Measurements from ENCODE around the gene C14orf119. TPM values are rescaled to one million over a fixed set of nuclear protein-coding genes. Genes with fewer than 3 reads are reported as not detected.
A peak's percentile ranks its signal among the peaks of the same experiment; 100 is the strongest.

Gene C14orf119
- total RNA-seq, 1 donor from 2014 or later, result 40.3 TPM

DNA sequence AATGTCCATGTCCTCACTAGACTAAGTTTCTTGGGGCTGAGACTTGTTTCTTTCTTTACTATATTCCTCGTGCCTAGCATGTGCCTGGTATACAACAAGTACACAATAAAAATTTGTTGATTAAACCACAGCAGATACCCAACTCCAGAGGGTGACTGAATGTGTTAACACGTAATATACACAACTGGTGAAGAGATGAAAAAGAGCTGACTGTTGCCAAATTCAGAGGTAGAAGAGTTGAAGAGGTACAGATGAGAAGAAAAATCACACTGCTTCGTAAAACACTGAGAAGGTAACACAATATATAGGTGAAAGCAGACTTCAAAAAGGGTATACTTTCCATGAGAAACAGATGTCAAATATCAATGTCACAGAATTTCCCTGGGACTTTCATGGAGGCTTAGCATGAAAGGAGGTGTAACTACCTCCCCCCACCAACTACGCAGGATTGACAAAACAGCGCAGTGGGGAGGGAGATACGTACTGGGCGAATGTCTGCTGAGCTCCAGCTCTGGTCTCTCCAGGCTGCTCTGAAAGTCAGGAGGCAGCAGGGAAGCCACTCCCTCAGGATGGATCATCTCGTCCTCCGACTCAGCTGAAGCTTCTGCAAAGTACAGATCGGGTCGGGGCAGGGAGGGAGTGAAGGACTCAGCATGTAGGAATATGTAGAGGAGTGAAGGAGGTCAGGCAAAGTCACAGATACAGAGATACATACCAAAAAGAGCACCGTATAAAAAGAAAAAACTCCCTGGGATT is 5.6 kb upstream of the C14orf119 start:
- H3K36me3 Mint-ChIP-seq (ENCODE audit: unreplicated experiment), result no peaks in the 10 kb centered on the region
- H3K4me3 Mint-ChIP-seq (ENCODE audit: unreplicated experiment), result no peak overlapping the region
- peaks cover 4% of the 10 kb centered on the region for H3K4me1 Mint-ChIP-seq (ENCODE audit: low read depth, unreplicated experiment)
- H3K27ac Mint-ChIP-seq (ENCODE audit: unreplicated experiment), result no peak overlapping the region
- no peak for TF ChIP-seq CTCF (IDR thresholded peaks at IDR 0.05; ENCODE audit: partially characterized antibody, unreplicated experiment)
- H3K27me3 Mint-ChIP-seq (ENCODE audit: unreplicated experiment), result no peaks in the 10 kb centered on the region
- no peak for DNase-seq
- H3K9me3 Mint-ChIP-seq (ENCODE audit: unreplicated experiment), result no peaks in the 10 kb centered on the region

DNA sequence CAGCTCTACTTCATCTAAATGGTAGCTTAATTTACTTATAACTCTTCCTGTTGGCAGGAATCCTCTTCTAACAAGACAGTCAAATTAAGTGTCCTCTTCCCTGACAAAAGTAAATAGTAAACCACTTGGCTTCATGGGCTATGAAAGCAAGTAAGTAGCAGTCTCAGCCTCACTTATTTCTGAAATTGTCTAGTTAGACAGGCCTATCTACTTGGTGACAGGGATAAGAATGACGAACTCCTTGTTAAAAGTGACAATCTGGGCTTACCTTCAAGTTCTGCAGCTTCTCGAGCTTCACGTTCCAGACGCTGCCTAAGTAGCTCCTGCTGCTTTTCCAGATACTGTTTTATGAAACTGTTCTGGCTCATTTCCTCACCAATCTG is 5.1 kb upstream of the C14orf119 start:
- no peak for TF ChIP-seq CTCF (IDR thresholded peaks at IDR 0.05; ENCODE audit: partially characterized antibody, unreplicated experiment)
- Mint-ChIP-seq H3K27ac (ENCODE audit: unreplicated experiment) (no peak overlapping the region), H3K36me3 (ENCODE audit: unreplicated experiment) (no peaks in the 10 kb centered on the region), H3K4me3 (ENCODE audit: unreplicated experiment) (no peak overlapping the region), H3K27me3 (ENCODE audit: unreplicated experiment) (no peaks in the 10 kb centered on the region), H3K4me1 (ENCODE audit: low read depth, unreplicated experiment) (peaks cover 4% of the 10 kb centered on the region), H3K9me3 (ENCODE audit: unreplicated experiment) (no peaks in the 10 kb centered on the region)
- no peak for DNase-seq

- H3K27ac Mint-ChIP-seq (ENCODE audit: unreplicated experiment), result no peak overlapping the region
- H3K36me3 Mint-ChIP-seq (ENCODE audit: unreplicated experiment), result no peaks in the 10 kb centered on the region
Observed at GRCh38 chr14:23091294-23092225, 3.7 kb upstream of the C14orf119 start.

GRCh38 chr14:23093104-23093503 is 2.2 kb upstream of the C14orf119 start:
- Mint-ChIP-seq H3K27ac (ENCODE audit: unreplicated experiment) (no peak overlapping the region), H3K36me3 (ENCODE audit: unreplicated experiment) (no peaks in the 10 kb centered on the region), H3K27me3 (ENCODE audit: unreplicated experiment) (no peaks in the 10 kb centered on the region), H3K9me3 (ENCODE audit: unreplicated experiment) (no peaks in the 10 kb centered on the region), H3K4me1 (ENCODE audit: low read depth, unreplicated experiment) (peaks cover 4% of the 10 kb centered on the region), H3K4me3 (ENCODE audit: unreplicated experiment) (no peak overlapping the region)
- TF ChIP-seq CTCF (IDR thresholded peaks at IDR 0.05; ENCODE audit: partially characterized antibody, unreplicated experiment), result no peak
- DNase-seq, result no peak

More at GRCh38 chr14:23091294-23092225, 3.7 kb upstream of the C14orf119 start:
- Mint-ChIP-seq H3K27me3 (ENCODE audit: unreplicated experiment) (no peaks in the 10 kb centered on the region), H3K9me3 (ENCODE audit: unreplicated experiment) (no peaks in the 10 kb centered on the region), H3K4me1 (ENCODE audit: low read depth, unreplicated experiment) (peaks cover 4% of the 10 kb centered on the region), H3K4me3 (ENCODE audit: unreplicated experiment) (peak overlapping the region; percentile 34)
- DNase-seq, result no peak
- no peak for TF ChIP-seq CTCF (IDR thresholded peaks at IDR 0.05; ENCODE audit: partially characterized antibody, unreplicated experiment)
